GDM1 (cell line): Measurements from ENCODE around the gene CLDN3.
"Not testable (repeated sequence)": the region's sequence is repeated elsewhere in the genome, so short reads cannot be mapped to it uniquely, and the experiment has no call there.

Experiments used
- DNase-seq: peaks from one replicate; lab custom pipeline; 2025; lab: John Stamatoyannopoulos, UW

The CLDN3 gene, protein sequence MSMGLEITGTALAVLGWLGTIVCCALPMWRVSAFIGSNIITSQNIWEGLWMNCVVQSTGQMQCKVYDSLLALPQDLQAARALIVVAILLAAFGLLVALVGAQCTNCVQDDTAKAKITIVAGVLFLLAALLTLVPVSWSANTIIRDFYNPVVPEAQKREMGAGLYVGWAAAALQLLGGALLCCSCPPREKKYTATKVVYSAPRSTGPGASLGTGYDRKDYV

GRCh38 chr7:73770002-73770859 is at the start of gene CLDN3:
TSS of gene CLDN3 (minus strand) at chr7:73770270. CDS start at chr7:73770049, 221 bp downstream.
- DNase-seq, result no peak

DNA sequence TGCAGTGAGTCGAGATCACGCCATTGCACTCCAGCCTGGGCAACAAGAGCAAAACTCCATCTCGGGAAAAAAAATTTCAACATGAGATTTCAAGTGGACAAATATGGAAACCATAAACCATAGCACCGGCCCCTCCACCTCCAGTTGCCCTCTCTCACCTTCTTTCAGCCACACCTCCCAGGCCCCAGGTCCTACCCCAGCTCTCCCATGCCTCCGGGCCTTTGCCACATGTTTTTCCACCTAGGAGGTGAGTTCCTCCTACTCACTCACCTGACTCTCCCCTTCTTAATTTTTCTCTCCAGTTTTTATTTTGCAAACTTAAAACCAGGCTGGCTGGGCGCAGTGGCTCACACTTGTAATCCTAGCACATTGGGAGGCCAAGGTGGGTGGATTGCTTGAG is 47.1 kb upstream of the CLDN3 start:
- DNase-seq, result no peak

DNA sequence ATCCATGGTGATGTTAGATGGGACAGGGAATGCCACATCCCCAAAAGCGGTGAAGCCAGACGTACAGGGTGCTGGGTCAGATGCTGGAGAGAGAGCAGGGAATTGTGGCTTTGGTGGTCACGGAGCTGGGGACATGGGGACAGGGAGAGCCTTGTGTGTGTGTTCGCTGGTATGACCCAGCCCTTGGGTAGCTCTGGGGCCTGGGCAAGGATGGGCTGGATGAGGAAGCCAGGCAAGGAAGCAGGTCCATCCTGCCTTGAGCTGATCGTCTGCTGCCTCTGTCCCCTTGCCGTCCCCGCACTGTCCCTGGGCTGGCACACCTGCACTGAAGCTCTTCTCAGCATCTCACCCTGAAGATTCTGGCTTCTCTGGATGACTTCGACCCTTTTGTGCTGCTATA is 45.4 kb upstream of the CLDN3 start:
- no peak for DNase-seq

DNA sequence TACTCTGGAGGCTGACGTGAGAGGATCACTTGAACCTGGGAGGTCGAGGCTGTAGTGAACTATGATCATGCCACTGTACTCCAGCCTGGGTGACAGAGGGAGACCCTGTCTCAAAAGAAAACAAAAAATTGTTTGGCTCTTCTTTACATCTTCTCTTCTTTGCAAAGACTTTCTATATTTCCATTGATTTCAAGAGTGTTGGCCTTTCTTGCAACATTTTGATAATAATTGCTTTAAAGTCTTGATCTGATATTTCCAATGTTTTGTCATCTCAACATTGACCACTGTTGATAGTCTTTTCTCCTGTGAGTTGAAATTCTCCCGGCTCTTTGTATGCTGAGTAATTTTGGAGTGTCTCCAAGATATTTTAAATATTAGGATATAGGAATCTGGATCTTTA is 42.9 kb upstream of the CLDN3 start:
- DNase-seq, result no peak

DNA sequence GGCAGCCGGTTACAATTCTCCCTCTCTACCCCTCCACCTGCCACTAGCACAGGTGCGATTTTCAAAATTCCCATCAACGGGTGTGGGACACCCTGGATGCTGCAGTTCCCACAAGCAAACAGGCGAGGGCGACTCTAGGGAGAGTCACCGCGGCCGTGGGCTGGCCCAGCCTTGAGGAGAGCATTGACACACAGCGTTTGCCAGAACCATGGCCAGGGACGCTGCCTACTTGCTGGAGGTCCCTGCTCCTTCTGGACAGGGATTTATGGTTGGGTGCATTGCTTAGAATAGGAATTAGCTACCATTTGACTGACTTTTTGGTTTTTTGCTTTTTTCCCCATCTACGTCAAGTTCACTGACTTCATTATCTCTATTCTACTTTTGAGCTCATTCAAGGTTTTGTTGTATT is 41.7 kb upstream of the CLDN3 start:
- DNase-seq, result peak; percentile 29

DNA sequence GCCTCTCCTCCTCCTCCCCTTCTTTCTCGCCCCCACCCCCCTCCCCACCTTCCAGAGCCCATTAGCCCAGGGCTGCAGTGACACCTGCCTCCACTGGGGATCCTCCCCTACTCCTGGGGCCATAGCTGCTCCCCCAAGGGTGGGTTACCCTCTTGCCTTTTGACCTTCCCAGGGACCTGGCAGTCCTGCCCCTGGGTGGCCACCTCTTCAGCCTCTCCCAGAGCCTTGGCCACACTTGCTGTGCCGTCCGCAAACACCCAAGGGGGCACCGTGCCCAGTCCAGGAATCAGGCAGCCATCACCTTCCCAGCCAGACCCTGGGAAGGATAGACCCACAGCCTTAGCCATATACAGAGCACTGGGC is 40.9 kb upstream of the CLDN3 start:
- no peak for DNase-seq

- DNase-seq, result no peak
These were observed 39.4 kb upstream of the CLDN3 start for GRCh38 chr7:73809467-73809951.

DNA sequence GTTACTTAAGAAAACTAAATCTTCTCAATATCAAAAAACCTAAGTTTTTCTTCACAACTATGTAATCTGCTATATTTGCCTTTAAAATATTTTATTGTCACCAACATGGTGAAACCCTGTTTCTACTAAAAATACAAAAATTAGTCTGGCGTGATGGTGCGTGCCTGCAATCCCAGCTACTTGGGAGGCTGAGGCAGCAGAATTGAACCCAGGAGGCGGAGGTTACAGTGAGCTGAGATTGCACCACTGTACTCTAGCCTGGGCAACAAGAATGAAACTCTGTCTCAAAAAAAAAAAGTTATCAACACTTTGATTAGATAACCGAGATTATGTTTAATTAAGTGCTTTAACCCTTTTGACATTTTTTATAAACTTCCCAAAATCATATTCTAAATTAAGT is 32.4 kb upstream of the CLDN3 start:
- DNase-seq, result no peak

DNA sequence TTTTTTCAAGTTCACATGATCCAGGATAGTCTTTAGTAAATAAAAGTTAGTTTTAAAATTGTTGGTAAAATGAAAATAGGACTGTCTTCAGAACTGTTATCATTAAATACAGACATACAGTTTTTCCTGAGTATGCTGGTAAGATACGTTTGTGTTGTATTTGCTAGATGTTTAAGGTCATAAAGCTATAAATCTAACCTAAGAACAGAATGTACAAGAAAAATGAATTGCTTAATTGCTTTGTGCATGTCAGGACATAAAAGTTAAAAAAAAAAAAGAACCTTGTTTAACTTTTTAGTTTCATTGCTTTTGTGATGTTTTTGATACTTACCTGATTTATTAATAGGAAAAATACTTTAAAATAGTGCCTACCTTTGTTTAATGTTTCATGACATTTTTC is 31.5 kb upstream of the CLDN3 start:
- no peak for DNase-seq

DNA sequence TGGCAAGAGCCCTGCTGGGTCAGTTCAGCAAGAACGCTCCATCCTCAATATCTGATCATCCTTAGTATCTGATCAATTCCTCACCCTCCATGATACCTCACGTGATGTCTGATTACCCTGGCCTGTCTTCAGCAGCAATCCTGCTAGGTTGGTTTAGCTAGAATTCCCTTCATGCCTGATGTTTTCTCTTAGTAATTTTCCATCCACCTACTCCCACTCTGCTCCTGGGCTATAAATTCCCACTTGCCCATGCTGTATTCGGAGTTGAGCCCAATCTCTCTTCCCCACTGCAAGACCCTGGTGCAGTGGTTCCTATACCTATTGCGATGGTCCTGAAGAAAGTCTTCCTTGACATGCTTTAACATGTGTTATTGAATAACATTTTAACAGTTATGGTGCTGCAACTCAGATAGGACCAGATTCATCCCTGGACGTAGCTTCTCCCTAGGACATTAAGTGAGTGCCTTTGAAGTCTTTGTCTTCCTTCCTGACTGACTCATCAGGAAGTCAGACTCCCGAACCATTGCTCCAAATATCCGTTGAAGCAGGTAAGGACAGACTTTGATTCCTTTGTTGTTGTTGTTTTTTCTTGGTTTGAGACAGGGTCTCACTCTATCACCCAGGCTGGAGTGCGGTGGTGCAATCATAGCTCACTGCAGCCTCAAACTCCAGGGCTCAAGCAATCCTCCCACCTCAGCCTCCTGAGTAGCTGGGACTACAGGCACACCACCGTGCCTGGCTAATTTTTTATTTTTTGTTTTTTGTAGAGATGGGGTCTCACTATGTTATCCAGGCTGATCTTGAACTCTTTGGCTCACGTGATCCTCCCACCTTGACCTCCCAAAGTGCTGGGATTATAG is 29.4 kb upstream of the CLDN3 start:
- DNase-seq, result no peak

DNA sequence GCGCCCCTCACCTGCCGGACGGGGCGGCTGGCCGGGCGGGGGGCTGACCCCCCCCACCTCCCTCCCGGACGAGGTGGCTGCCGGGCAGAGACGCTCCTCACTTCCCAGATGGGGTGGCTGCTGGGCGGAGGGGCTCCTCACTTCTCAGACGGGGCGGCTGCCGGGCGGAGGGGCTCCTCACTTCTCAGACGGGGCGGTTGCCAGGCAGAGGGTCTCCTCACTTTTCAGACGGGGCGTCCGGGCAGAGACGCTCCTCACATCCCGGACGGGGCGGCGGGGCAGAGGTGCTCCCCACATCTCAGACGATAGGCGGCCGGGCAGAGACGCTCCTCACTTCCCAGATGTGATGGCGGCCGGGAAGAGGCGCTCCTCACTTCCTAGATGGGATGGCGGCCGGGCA is 27.1 kb upstream of the CLDN3 start:
- DNase-seq, result not testable (repeated sequence)

GRCh38 chr7:73796656-73797055 is 26.6 kb upstream of the CLDN3 start:
- DNase-seq, result not testable (repeated sequence)

- DNase-seq, result not testable (repeated sequence)
These were observed 25.1 kb upstream of the CLDN3 start for GRCh38 chr7:73795188-73795587.

DNA sequence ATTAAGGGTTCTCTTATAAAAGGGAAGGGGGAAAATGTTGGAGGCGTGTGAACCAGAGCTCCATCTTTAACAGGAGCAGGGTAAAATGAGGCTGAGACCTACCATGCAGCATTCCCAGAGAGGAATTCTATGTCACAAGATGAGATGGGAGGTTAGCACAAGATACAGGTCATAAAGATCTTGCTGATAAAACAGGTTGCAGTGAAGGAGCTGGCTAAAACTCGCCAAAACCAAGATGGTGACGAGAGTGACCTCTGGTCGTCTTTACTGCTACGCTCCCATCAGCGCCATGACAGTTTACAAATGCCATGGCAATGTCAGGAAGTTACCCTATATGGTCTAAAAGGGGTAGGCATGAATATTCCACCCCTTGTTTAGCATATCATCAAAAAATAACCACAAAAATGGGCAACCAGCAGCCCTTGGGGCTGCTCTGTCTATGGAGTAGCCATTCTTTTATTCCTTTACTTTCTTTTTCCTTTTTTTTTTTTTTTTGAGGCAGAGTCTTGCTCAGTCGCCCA is 21.2 kb upstream of the CLDN3 start:
- not testable (repeated sequence) for DNase-seq

DNA sequence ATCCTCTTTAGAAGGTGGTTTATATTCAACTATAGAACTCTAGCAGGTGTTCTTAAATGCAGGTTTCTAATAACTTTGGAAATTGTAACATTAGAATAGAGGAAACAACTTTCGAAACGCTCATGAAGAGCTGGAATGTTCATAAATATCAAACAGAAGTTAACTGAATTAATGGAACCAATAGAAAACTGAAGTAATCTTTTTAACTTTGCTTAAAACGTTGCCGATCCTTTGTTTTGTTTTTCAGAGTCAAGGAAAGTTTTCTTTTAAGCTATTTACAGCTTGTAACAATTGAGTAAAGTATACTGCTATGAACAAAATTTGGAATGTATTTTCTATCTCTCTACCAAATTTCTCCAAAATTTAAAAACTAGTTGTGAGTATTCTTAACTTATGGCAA is 19.0 kb upstream of the CLDN3 start:
- no peak for DNase-seq

DNA sequence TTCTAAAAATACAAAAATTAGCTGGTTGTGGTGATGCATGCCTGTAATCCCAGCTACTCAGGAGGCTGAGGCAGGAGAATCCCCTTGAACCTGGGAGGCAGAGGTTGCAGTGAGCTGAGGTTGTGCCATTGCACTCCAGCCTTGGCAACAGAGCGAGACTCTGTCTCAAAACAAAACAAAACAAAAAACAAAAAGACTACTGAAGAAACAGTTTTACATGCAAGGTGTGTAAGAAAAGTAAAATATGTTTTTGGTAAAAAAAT is 17.6 kb upstream of the CLDN3 start:
- DNase-seq, result not testable (repeated sequence)

DNA sequence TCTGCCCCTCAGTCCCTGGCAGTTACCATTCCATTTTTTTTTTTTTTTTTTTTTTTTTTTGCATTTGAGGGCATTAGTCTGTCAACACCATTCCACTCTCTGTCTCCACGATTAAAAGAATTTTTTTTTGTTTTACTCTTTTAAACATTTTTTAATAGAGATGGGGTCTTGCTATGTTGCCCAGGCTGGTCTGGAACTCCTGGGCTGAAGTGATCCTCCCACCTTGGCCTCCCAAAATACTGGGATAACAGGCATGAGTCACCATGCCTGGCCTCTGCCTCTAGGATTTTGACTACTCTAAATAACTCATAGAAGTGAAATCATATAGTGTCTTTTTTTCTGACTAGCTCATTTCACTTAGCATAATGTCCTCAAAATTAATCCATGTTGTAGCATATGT is 16.5 kb upstream of the CLDN3 start:
- no peak for DNase-seq

GRCh38 chr7:73779517-73779916 is 9.4 kb upstream of the CLDN3 start:
- no peak for DNase-seq

DNA sequence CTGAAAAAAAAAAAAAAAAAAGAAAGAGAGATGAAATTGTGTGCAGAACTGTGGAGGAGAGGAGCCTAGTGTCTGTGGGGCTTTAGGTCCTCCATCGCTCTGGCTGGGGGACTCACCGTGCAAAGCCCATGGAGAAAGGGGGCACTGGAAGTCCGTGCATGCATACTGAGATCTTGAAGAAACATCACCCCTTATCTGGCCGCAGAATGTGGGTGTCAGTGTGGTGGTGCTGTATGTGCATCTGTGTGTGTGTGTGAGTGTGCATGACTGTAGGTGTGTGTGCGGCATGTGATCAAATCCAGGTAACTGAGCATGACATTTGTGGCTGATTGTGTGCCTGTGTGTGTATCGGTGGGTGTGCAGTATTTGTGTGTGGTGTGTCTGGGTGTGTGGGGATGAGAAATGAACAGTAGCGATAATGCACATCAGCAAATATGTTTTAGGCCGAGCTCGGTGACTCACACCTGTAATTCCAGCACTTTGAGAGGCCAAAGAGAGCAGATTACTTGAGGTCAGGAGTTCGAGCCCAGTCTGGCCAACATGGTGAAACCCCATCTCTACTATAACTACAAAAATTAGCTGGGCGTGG is 8.8 kb upstream of the CLDN3 start:
- no peak for DNase-seq

- no peak for DNase-seq
These were observed 4.9 kb upstream of the CLDN3 start for GRCh38 chr7:73774923-73775322.

GRCh38 chr7:73773700-73774517 is 3.8 kb upstream of the CLDN3 start:
- no peak for DNase-seq
